Activated T-cell treated with anti-CD3 and anti-CD28 coated beads for 1 hour (primary cell): ENCODE results near the gene CDC42BPA.
"Not testable (repeated sequence)": the region's sequence is repeated elsewhere in the genome, so short reads cannot be mapped to it uniquely, and the experiment has no call there.

ENCODE experiments used
- DNase-seq: peaks from one replicate; pipeline ENCODE4 v3.0.0-alpha.2; 2020; ENCODE audit warnings: low read depth

Gene CDC42BPA

DNA sequence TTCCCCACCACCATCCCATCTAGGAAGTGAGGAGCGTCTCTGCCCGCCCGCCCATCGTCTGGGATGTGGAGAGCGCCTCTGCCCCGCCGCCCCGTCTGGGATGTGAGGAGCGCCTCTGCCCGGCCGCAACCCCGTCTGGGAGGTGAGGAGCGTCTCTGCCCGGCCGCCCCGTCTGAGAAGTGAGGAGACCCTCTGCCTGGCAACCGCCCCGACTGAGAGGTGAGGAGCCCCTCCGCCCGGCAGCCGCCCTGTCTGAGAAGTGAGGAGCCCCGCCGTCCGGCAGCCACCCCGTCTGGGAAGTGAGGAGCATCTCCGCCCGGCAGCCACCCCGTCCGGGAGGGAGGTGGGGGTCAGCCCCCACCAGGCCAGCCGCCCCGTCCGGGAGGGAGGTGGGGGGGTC, 185.6 kb downstream of the CDC42BPA start:
- DNase-seq = not testable (repeated sequence)

GRCh38 chr1:227131193-227131592, 187.1 kb downstream of the CDC42BPA start:
- DNase-seq = no peak

GRCh38 chr1:227127891-227128290, 190.4 kb downstream of the CDC42BPA start:
- DNase-seq = no peak

DNA sequence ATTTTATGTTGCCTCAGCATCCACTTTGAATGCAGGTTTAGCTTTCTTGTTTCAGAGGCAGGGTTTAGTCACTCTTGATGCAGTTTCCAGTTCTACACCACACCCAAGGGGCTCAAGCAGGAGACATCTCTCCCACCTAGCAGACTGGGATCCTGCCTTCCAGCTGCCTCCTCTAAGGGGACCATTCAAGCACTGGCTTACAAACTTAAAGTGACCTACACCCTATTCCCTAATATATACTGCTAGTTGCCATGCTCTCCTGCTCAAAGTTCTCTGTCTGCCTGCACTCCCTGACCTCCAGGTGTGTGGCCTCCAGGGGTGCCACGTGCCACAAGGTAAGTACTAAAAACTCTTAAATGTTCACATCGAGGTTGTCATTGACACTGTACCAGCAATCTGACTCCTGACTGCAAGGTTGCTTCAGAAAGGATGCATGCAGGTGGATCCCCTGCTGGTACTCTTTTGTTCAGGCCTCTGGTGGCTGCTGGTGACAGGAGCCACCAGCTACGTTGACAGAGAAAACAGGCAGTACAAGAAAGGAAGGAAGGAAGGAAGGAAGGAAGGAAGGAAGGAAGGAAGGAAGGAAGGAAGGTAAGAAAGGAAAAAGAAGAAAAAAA, 192.3 kb downstream of the CDC42BPA start:
- DNase-seq = no peak

DNA sequence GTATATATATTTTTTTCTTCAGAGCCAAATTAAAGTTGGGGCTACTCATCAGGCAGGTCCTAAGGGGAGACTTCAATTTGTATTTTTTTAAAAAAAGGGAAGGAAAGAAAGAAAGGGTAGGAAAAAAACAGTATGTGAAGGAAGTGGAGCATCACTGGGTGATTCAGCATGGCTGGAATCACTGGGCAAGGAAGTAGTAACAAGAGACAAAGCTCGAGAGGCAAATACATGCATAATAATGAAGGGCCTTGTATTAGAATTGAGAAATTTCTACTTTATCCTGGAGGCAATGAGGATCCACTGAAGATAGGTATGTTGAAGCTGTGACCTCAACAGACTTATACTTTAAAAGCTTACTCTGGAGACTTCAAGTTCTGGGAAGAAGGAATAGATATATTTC, 193.8 kb downstream of the CDC42BPA start:
- DNase-seq = no peak

DNA sequence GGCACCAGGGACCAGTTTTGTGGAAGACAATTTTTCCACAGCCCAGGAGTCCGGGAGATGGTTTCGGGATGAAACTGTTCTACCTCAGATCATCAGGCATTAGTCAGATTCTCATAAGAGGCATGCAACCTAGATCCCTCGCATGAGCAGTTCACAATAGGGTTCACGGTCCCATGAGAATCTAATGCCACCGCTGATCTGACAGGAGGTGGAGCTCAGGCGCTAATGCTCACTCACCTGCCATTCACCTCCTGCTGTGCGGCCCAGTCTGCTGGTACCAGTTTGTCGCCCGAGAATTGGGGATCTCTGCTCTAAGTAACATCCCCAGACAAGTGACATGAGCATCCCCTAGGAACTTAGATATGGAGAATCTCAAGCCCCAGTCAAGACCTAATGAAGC, 197.5 kb downstream of the CDC42BPA start:
- no peak for DNase-seq

DNA sequence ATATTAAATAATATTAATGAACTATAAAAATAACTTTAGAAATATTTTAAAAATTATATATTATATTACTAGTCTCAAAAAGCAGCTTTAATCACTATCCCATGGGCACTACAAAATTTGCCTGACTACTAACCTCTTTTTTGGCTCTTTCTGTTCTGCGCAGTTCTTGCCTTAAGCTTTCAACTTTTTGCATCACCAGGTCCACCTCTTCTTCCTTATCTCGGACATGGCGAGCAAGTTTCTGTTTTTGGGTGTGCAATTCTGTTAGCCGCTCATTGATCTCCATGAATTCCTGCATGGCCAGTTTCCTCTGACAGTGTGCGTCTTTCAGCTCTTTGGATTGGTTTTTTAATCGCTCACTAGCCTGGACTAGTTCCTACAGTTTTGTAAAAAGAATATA, 205.8 kb downstream of the CDC42BPA start:
- no peak for DNase-seq

GRCh38 chr1:227111782-227112181, 206.5 kb downstream of the CDC42BPA start:
- DNase-seq = no peak

DNA sequence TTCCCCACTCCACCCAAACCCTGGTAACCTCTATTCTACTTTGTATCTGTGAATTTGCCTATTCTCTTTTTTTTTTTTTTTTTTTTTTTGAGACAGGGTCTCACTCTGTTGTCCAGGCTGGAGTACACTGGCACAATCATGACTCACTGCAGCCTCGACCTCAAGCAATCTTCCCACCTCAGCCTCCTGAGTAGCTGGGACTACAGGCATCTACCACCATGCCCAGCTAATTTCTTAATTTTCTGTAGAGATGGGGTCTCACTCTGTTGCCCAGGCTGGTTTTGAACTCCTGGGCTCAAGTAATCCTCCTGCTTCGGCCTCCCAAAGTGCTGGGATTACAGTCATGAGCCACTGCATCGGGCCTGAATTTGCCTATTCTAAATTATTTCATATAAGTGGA, 213.0 kb downstream of the CDC42BPA start:
- DNase-seq = not testable (repeated sequence)

DNA sequence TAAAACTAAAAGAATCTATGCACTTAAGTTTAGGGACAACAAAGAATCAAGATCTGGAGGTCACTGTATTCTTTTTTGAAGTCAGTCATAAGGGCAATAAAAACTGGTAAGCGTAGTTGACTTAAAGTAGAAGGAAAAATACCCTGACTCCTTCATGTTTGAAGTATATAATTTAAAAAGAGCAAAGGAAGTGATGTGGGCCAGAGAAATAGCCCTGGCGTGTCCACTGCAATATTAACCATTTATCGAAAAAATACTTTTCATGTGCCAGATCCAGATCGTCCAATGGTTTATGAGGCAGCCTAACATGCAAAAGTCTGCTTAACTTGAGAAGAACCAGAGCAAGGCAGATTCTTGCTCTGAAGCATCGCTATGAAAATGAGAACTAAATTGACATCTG, 216.2 kb downstream of the CDC42BPA start:
- DNase-seq = no peak

DNA sequence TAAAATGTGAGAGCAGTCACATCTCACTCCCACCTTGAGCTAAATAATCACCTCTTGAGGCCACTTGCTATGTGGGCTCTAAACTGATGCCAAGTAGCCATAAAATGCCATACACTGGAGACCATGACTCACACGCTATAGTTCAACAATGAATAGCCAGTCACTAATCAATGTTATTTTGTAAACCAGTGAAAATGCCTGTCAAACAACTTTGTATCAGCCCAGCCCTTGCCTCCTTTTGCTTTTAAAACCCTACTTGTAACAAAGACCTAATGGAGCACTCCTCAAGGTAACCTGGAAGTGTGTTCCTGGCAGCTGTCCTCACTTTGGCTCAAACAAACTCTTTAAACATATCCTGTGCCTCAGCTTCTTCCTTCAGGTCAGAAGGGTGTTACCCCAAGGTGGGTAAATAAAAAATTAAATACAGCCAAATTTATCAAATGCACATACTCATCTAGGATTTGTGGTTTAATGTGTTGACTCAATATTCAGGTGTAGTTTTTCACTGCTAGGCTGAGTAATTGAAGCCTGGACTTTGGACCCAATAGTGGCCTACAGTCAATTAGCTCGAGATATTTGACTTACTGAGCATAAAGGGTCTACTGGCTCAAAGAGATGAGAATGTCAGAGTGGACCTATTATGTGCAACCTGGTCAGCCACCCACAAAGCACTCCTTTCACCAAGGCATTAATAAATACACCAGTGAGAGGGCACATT, 223.9 kb downstream of the CDC42BPA start:
- no peak for DNase-seq

DNA sequence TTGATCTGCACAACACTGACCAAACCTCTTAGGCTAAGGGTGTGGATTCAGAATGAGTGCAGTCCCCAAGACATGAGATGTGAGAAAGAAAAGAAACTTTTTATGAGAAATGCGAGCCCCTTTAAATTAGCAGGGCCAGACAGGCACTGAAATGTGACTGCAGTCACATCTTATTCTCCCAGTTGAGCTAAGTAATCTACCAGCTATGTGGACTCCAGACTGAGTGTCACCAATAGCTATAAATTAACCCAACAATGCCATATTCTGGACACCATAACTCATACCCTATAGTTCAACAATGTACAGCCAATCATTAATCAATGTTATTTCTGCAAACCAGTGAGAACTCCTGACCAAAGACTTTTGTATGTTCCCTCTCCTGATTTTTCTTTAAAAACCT, 225.0 kb downstream of the CDC42BPA start:
- no peak for DNase-seq

DNA sequence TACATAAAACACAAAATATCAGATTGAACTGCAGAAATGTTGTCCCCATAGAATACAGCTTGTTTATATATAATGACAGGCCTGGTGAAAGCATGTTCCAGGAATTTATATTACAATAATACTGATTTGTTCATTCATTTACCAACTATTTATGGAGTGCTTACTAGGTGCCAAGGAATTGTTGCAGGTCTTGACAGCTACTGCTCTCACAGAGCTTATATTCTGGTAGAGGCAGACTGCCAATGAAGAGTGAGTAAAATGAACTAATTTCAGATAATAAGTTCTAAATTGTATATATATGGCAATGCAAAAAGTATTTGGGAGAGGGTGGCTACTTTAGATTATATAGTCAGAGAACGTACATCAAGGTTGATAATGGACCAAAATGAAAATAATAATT, 226.2 kb downstream of the CDC42BPA start:
- DNase-seq = no peak

GRCh38 chr1:227086636-227087035, 231.7 kb downstream of the CDC42BPA start:
- DNase-seq = no peak

GRCh38 chr1:227082999-227083746, 235.1 kb downstream of the CDC42BPA start:
- DNase-seq = no peak

DNA sequence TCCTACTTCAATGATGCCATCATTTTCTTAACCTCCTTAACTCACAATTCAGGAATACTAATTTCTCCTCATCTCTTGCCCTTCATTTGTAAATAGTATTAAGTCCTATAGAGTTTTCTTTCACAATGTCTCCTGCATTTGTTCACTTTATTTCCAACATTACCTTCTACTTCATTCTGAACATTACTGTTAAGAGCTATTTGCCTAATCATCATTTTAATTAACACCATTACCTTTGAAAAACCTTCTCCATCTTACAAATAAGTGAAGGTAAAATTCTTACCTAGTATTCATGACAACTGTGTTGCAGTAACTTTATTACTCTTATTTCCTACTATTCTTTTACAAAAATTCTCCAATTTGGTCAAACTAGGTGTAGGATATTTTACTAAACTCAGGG, 240.5 kb downstream of the CDC42BPA start:
- no peak for DNase-seq

DNA sequence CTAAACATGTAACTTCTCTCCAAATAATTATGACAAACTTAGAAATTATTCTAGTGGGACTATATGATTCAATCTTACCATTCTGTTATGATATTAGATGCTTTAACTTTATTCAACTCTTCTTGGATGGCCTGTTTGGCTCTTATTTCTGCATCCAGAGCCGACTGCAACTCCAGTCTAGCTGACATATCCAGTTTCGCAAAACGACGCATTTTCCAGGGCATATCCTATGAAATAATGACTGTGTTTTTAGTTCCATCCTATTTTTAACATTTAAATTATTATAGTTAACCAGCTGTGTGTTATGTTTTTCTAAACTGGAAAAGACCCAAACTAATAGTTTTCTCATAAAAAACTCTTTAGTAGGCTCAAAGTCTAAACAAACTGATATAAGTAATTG, 244.5 kb downstream of the CDC42BPA start:
- DNase-seq = no peak

- no peak for DNase-seq
These were observed 245.3 kb downstream of the CDC42BPA start for GRCh38 chr1:227072991-227073390.

- DNase-seq = no peak
These were observed 246.3 kb downstream of the CDC42BPA start for GRCh38 chr1:227071895-227072587.

- DNase-seq = no peak
These were observed 247.5 kb downstream of the CDC42BPA start for GRCh38 chr1:227070638-227071285.

DNA sequence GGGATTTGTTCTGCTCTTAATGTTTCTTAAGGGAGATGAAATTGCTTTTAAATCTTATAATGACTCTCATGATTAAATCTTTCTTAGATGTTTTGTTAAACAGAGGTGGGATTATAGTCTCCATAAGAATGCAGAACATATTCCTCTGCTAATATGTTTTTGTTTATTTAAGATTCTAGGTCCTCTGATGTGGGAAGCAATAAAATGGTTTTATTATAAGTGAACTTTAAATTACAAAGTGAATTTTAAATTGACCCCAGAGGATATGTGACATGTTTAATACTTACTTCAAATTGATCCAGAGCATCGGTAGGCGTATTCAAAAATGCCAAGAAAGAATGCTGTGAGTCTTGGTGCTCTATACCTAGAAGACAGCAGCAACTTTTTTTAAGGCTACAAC, 248.8 kb downstream of the CDC42BPA start:
- DNase-seq = no peak

- DNase-seq = no peak
These were observed 249.4 kb downstream of the CDC42BPA start for GRCh38 chr1:227068883-227069282.
